KMS-11 (cell line): Measurements from ENCODE around the gene UMODL1.
"Not testable (repeated sequence)": the region's sequence is repeated elsewhere in the genome, so short reads cannot be mapped to it uniquely, and the experiment has no call there.

ENCODE experiments used
- H2AFZ ChIP-seq: fragments of 200-600 bp; sonication (generic); 2 replicates; pipeline ENCODE4 v1.6.1; 2016; ENCODE audit warnings: antibody characterized with exemption, mixed run types, low read depth
- H3K27ac ChIP-seq: fragments of 200-600 bp; sonication (generic); 2 replicates; pipeline ENCODE4 v1.6.1; 2016; ENCODE audit warnings: mild to moderate bottlenecking, mixed run types
- H3K27me3 ChIP-seq: fragments of 200-600 bp; sonication (generic); 2 replicates; pipeline ENCODE4 v1.6.1; 2017; ENCODE audit warnings: mild to moderate bottlenecking, low read depth, mixed run types, moderate library complexity; ENCODE audit not compliant: insufficient read depth
- H3K36me3 ChIP-seq: fragments of 200-600 bp; sonication (generic); 2 replicates; pipeline ENCODE4 v1.6.1; 2017; ENCODE audit warnings: mild to moderate bottlenecking, mixed run types; ENCODE audit not compliant: insufficient read depth
- H3K4me1 ChIP-seq: fragments of 200-600 bp; sonication (generic); 2 replicates; pipeline ENCODE4 v1.6.1; 2016; ENCODE audit warnings: mild to moderate bottlenecking, low read depth, mixed run types; ENCODE audit not compliant: poor library complexity, severe bottlenecking
- H3K4me2 ChIP-seq: fragments of 200-600 bp; sonication (generic); 2 replicates; pipeline ENCODE4 v1.7.0; 2016; ENCODE audit warnings: mild to moderate bottlenecking, mixed run types
- H3K4me3 ChIP-seq: fragments of 200-600 bp; sonication (generic); IDR thresholded peaks from 2 replicates; pipeline ENCODE4 v1.6.1; 2017; ENCODE audit warnings: low read depth, low read length, mixed read lengths; ENCODE audit not compliant: insufficient read depth
- H3K79me2 ChIP-seq: fragments of 200-600 bp; sonication (generic); 2 replicates; pipeline ENCODE4 v1.6.1; 2016; ENCODE audit warnings: low read depth, mixed run types; ENCODE audit not compliant: insufficient read depth
- H3K9ac ChIP-seq: fragments of 200-600 bp; sonication (generic); 2 replicates; pipeline ENCODE4 v1.6.1; 2016; ENCODE audit warnings: mild to moderate bottlenecking, mixed run types
- H4K20me1 ChIP-seq: fragments of 200-600 bp; sonication (generic); 2 replicates; pipeline ENCODE4 v1.6.1; 2016; ENCODE audit warnings: mild to moderate bottlenecking, mixed run types; ENCODE audit not compliant: insufficient read depth
- TF ChIP-seq, protein P1 (sequence below): fragments of 200-600 bp; sonication (generic); conservative IDR thresholded peaks from 2 replicates; pipeline ENCODE4 v1.6.1; 2017; ENCODE audit warnings: low read depth, mild to moderate bottlenecking, antibody characterized with exemption, low read length, moderate library complexity, mixed read lengths

The UMODL1 gene

DNA sequence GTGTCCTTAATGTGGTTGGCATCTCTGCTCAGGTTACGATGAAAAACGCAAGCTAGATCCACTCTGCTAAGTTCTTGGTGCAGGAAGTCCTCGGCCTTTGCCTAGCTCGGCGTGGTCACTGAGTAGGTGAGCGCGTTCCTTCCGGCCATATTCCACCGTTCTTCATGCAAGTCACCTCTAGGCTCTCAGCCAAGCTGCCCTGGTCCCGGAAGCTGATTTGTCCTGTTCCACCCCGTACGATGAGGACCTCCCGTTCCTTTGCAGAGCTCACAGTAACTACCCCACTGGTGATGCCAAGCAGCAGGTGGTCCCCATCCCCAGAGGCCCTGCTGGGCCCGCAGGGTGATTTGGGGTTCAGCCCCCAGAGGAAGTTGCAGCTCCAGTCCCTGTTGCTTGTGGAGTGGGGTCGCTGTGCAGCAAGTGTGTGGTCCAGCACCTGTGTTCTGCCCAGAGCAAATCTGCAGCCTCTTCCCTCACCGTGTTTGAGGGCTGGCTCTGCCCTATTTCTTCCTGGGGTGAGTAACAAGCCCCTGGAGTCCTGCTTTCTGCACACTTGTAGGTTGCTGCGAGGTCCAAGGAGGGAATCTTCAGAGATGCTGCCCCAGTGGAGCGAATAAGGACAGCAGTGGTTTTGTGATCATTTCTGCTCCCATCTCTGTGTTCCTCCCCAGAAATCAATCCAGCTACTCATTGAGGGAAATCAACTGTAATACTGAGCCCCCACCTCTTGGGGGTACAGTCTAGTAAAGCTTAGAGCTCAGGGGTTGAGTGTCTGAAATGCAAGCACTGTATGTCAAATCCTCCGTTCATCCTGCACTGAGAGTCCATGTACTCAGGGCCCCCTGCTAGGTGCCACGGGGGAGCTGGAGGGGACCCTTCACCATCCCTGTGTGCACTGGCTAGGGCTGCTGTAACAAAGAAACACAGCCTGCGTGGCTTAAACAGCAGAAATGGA is 2.3 kb downstream of the UMODL1 start:
- no peak overlapping the region for H3K4me3 ChIP-seq
- TF ChIP-seq, protein P1, sequence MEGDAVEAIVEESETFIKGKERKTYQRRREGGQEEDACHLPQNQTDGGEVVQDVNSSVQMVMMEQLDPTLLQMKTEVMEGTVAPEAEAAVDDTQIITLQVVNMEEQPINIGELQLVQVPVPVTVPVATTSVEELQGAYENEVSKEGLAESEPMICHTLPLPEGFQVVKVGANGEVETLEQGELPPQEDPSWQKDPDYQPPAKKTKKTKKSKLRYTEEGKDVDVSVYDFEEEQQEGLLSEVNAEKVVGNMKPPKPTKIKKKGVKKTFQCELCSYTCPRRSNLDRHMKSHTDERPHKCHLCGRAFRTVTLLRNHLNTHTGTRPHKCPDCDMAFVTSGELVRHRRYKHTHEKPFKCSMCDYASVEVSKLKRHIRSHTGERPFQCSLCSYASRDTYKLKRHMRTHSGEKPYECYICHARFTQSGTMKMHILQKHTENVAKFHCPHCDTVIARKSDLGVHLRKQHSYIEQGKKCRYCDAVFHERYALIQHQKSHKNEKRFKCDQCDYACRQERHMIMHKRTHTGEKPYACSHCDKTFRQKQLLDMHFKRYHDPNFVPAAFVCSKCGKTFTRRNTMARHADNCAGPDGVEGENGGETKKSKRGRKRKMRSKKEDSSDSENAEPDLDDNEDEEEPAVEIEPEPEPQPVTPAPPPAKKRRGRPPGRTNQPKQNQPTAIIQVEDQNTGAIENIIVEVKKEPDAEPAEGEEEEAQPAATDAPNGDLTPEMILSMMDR = 0 out of 2 replicates have a peak, but pooled peaks have one; percentile 17
- H3K27me3 ChIP-seq = no peaks in the 10 kb centered on the region; the same call in 1 of the 2 replicates
- H3K36me3 ChIP-seq = no peaks in the 10 kb centered on the region
- no peak overlapping the region for H3K27ac ChIP-seq
- no peaks in the 10 kb centered on the region for H3K79me2 ChIP-seq
- no peak overlapping the region for H2AFZ ChIP-seq
- no peaks in the 10 kb centered on the region for H3K4me1 ChIP-seq
- no peak overlapping the region for H3K4me2 ChIP-seq
- no peak overlapping the region for H3K9ac ChIP-seq
- H4K20me1 ChIP-seq = no peaks in the 10 kb centered on the region

DNA sequence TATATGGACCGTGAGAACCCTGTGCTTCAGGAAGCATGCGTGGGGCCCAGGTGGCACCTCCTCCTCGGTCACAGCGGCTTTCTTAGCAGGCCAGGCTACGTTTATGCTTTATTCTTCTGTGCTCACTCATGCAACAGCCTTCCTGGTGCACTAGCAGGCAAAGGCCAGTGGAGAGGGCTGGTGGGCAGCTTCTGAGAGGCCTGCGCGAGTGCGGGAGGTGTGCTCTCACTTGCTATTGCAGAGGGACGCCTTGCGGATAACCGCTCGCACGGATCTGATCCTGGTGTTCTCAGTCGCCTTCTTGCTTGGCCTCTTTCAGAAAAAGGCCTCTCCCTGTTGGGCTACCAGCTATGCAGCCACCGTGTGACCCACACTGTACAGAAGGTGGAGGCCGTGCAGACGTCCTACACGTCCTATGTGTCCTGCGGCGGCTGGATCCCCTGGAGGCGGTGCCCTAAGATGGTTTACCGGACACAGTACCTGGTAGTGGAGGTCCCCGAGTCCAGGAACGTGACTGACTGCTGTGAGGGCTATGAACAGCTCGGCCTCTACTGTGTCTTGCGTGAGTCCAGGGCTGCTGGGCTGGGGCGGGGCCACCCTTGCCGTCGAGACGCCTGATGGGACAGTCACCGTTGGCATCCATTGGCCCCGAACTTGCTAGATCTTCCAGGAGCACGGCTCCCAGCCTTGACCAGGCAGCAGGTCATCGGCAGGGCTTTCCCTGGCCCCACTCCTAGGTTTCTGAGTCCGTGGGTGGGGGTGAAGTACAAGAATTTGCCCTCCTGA is 4.8 kb downstream of the UMODL1 start:
- no peaks in the 10 kb centered on the region for H3K36me3 ChIP-seq
- no peak overlapping the region for H3K4me2 ChIP-seq
- H3K4me3 ChIP-seq = no peak overlapping the region
- peaks cover 3% of the 10 kb centered on the region for H3K4me1 ChIP-seq
- no peak overlapping the region for H3K9ac ChIP-seq
- no peaks in the 10 kb centered on the region for H3K79me2 ChIP-seq
- no peaks in the 10 kb centered on the region for H4K20me1 ChIP-seq
- TF ChIP-seq, protein P1 = no peak
- H3K27me3 ChIP-seq = peaks cover 5% of the 10 kb centered on the region; the same call in 1 of the 2 replicates
- no peak overlapping the region for H3K27ac ChIP-seq
- no peak overlapping the region for H2AFZ ChIP-seq

DNA sequence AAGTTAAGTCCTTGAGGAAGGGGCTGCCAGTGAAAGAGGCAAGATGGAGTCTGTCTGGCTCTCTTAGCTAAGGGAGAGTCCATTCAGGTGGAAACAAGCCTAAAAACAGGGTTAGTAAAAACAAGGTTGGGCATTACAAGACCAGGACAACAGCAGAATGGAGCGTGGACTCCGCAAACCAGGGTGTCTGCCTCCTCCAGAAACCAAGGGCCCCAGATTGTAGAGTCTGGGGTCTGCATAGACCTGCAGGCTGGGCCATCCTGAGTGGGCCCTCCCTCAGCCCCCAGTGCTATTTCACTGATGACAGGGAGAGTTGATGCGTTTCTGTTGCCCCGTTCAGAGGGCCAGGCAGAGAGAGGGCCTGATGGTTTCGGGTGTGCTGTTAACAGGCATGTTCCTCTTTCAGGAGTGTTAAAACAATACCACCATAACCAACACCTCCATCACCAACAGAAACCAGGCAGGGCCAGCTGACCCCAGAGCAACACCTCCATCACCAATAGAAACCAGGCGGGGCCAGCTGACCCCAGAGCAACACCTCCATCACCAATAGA is 6.6 kb downstream of the UMODL1 start:
- not testable (repeated sequence) for H3K4me3 ChIP-seq, H2AFZ ChIP-seq, H3K9ac ChIP-seq, H4K20me1 ChIP-seq, H3K27ac ChIP-seq, H3K79me2 ChIP-seq, H3K36me3 ChIP-seq, H3K4me1 ChIP-seq, H3K4me2 ChIP-seq, H3K27me3 ChIP-seq

DNA sequence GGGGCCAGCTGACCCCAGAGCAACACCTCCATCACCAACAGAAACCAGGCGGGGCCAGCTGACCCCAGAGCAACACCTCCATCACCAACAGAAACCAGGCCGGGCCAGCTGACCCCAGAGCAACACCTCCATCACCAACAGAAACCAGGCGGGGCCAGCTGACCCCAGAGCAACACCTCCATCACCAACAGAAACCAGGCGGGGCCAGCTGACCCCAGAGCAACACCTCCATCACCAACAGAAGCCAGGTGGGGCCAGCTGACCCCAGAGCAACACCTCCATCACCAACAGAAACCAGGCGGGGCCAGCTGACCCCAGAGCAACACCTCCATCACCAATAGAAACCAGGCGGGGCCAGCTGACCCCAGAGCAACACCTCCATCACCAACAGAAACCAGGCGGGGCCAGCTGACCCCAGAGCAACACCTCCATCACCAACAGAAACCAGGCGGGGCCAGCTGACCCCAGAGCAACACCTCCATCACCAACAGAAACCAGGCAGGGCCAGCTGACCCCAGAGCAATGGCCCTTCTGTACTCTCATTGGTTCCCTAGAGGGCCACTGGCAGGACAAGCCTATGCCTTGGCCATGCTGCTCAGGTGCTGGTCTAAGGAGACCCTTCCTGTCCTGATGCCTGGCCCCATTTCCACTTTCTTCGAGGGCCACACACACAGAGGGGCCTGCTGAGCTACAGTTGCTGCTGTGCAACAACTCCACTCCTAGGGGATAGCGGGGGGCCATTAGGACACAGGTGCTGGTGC is 7.3 kb downstream of the UMODL1 start:
- not testable (repeated sequence) for H3K9ac ChIP-seq

More for the DNA sequence above, 7.3 kb downstream of the UMODL1 start:
- not testable (repeated sequence) for H4K20me1 ChIP-seq, H3K27me3 ChIP-seq, H3K79me2 ChIP-seq, H3K27ac ChIP-seq, H3K4me2 ChIP-seq, H3K4me3 ChIP-seq, H2AFZ ChIP-seq, H3K36me3 ChIP-seq, H3K4me1 ChIP-seq
